Skin epidermis (tissue), 12 donors: ENCODE results near the gene PGLYRP4.

Source experiments
- H3K27ac ChIP-seq, 21 experiments: fragments of 200-600 bp; sonication (generic) in 11 of 21; one replicate each; pipeline ENCODE4 v1.5.0; 2020; ENCODE audit warnings: mild to moderate bottlenecking in 3 of 21, inconsistent platforms in 2 of 21, moderate library complexity in 2 of 21
- H3K4me3 ChIP-seq, 7 experiments: fragments of 200-600 bp; sonication (generic) in 2 of 7; one replicate each; pipeline ENCODE4 v1.5.0; 2020; ENCODE audit warnings: inconsistent platforms in 2 of 7, mild to moderate bottlenecking in 2 of 7, moderate library complexity in 1 of 7

Gene PGLYRP4

DNA sequence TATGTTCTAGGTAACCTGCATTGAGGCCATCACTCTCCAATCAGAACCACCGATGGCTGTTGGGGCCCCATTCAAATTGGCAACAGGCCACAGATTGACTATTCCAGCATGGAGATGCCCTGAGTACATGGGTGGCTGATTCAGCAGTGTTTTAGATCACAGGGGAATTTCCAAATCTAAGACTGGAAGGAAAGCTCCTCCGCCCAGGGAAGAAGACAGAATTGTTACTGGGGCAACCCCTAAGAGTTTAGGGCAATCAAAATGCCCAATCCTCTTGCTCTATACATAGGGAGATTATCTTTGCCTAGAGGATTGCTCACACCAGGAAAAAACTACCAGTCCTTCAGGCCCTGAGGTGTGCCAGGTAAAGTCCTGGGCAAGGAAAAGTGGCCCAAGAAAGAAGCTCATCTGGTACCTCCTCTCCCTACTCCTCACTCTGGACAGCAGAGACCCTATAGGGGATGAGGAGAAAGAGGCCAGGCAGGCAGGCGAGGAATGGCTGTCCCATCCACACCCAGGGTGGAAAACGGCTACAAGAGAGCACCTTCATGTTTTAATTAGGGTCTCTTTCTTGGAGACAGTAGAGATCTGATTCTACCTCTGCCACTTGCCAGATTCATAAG is 36.4 kb upstream of the PGLYRP4 start:
- Histone ChIP-seq H3K27ac (peak overlapping the region in 14 of 21 experiments; percentile 8 to 90 (median 70)), H3K4me3 (no peak overlapping the region)

DNA sequence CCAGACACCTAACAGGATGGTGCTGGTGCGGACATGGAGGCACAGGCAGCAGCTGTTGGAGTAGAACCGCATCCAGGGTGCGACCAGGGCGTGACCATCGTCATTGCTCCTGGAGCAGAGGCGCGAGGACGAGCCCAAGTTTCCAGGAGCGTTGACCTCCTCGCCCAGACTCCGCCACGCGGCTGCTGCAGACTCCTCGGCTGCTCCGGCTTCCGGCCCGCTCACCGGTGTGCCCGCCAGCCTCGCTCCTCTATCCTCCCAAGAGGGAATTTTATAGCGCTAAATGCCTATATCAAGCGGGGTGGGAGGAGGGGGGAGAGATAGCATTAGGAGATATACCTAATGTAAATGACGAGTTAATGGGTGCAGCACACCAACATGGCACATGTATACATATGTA is 32.1 kb upstream of the PGLYRP4 start:
- H3K4me3 ChIP-seq, result no peak overlapping the region
- H3K27ac ChIP-seq, result no peak overlapping the region

DNA sequence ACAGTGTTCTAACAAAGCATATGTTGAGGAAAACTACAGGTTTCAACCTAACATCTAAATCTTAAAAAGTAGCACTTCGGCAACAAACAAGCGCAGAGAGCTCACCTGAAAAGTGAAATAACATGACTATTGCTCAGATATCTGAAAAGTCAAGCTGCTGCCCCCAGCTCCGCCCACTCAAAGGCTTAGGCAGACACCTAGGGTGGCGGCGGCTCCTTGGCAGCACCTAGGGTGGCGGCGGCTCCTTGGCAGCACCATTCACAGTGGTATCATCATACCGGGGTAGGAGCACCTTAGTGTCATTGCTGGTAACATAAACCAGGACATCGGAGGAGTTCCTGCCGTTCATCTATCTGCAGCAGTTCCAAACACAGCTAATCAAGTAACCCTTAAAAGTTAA is 30.9 kb upstream of the PGLYRP4 start:
- Histone ChIP-seq H3K4me3 (no peak overlapping the region), H3K27ac (no peak overlapping the region)

DNA sequence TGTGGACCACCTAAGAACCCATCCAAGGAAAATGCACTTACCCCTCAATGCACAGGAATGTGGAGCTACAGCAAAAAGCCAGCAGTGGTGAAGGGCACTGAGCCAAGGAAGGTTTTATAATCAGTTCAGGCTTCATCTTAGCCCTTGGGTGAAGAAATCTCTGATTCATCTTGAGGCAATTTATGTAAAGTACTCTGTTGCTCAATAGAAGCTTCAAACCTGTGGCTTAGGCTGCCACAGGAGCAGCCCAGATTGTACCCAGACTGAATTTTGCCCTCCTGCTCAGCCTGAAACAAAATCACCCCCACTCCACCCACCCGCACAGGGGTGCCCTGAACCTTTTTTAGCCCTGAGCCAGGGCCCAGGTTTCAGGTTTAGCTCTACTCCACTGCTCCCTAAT is 26.9 kb upstream of the PGLYRP4 start, which contains the start of gene S100A12:
Gene S100A12, minus strand, starts transcription at position 111 of the 400 bp plus-strand sequence. CDS start 1,029 bp downstream, outside the sequence.
- Histone ChIP-seq H3K4me3 (no peak within 1 kb of the TSS), H3K27ac (peak within 1 kb of the TSS in 9 of 21 experiments; percentile 1 to 74 (median 50))

DNA sequence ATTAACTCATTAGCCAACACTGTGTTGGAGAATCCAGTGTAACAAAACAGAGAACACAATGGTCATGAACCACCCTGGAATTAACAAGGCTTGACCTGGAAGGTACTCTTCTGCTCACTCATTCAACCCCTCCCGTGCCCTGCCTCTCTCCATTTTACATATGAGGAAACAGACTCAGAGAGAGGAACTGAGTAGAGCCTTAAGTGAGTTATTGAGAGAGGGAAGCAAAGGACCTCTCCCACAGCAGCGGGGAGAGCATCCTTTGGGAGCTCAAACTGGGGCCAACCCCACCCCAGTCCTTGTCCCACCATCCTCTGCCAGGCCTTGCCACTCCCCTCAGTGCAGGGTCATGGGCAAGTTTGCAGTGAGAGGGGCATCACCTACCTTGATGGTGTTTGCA is 25.4 kb upstream of the PGLYRP4 start:
- Histone ChIP-seq H3K4me3 (no peak overlapping the region), H3K27ac (peak overlapping the region in 3 of 21 experiments; percentile 47 to 74 (median 68))

DNA sequence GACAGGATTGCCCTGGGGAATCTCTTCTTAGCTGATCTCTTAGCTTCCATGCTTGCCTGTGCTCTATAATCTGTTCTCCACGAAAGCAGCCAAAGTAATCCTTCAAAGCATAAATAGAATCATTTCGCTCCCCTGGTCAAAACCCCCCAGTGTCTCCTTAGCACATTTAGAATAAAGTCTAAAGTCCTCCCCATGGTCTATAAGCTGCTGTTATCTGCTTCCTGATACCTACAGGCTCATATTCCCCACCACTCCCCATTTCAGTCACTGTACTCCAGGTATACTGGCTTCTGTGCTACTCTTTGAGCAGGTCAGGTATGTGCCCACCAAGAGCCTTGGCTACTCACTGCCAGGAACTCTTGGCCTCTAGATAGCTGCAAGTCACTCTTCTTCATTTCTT is 23.9 kb upstream of the PGLYRP4 start:
- Histone ChIP-seq H3K4me3 (no peak overlapping the region), H3K27ac (no peak overlapping the region)

DNA sequence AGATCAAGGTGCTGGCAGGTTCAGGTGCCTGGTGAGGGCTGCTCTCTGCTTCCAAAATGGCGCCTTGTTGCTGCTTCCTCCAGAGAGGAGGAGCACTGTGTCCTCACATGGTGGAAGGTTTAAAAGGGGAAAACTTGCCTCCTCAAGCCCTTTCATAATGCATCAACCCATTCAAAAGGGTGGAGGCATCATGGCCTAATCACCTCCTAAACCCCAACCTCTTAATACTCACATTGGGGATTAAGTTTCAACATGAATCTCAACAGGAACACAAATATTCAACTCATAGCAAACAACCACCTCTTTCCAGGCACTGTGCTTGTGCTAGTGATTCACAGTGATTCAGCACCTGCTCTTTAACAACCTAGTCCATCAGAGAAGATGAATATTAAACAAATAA is 22.6 kb upstream of the PGLYRP4 start:
- H3K4me3 ChIP-seq, result no peak overlapping the region
- peak overlapping the region in 4 of 21 experiments; percentile 43 to 73 (median 68) for H3K27ac ChIP-seq

DNA sequence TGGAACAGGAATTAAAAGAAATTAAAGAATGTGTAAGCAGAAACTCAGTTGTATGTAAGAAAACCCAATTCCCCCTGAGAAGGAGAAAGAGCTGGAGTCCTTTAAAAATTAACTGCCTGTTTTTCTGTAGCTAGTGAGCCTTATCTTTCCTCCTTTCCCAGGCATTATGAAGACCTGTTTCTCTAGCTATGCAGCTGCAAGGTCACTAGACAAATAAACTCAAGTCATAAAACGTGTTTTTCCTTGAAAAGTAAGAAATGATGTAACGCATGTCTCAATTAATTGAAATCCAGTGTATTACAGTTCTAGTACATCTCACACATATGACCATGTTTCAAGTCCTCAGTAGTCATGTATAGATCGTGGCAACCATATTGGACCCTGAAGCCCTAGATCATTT is 21.5 kb upstream of the PGLYRP4 start:
- peak overlapping the region in 3 of 21 experiments; percentile 26 to 68 (median 67) for H3K27ac ChIP-seq
- no peak overlapping the region for H3K4me3 ChIP-seq

DNA sequence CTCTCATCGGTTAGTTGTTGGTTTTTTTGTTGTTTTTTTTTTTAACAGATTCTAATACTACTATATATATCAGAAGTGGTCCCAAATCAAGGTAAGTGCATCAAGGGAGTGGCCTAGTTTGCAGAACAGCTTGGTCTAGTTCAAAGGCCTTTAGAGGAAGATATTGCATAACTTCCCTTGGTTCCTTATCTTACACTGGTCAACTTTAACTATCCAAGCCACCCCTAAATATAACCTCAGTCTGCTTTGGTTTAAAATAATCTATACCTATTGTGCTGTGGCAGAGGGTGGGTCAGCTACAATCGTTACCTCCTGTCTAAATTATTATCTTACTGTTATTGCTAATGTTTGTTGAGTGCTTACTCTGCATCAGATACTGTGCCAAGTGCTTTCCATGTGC is 19.9 kb upstream of the PGLYRP4 start:
- Histone ChIP-seq H3K4me3 (no peak overlapping the region), H3K27ac (peak overlapping the region in 1 of 21 experiments; percentile 52)

DNA sequence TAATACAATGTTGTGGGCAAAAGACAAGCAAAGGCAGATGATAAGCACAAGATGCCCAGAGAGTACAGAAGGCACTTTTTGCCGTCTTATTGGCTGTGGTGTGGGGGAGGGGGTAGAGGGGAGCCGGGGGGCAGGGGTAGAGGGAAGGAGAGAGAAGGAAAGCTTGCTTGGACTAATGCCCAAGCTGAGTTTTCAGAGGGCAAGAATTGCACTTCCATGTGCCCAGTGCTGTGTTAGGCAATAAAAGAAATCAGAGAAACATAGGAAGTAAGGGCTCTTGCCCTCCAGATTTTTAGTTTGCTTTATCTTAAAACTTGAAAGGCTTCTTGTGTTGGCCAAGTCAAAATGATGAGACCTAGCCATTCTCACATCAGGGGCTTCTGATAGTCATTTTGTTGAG is 18.4 kb upstream of the PGLYRP4 start:
- H3K4me3 ChIP-seq, result no peak overlapping the region
- peak overlapping the region in 5 of 21 experiments; percentile 15 to 91 (median 78) for H3K27ac ChIP-seq

DNA sequence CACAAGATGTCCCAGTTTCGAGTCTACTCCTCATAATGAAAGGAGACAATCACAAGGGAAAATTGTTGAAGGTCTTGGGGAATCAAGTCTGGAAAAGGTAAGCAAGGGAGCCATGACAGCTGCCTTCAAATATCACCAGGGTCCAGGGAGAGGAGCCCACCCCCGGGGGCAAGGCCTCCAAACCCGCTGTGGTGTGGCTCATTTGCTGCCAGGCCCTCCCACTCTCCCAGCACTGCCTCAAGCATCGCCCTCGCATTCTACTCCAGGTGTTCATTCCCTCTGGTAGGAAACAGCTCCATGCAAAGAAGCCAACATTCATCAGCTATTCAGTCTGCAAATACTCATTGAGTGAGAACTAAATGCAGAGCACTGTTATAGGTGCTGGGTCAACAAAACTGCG is 17.6 kb upstream of the PGLYRP4 start:
- peak overlapping the region in 5 of 21 experiments; percentile 71 to 91 (median 78) for H3K27ac ChIP-seq

DNA sequence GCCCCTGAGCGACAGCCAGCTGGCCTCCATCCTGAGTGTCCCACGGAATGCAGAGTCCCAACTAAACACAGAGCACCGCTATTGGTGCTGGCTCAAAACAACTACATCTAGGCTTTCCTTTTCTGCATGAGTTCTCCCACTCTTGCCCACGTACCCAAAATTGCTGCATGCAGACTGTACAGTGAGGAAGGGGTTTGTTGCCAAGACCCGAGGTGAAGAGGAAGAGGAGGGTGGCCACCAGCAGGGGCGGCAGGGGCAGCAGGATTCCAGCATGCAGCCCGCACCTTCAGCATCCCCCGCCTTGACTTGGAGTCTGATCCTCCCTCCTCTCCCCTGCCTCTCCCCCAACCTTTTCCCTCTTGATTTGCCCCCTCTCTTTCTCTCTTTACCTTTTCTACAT is 17.1 kb upstream of the PGLYRP4 start:
- Histone ChIP-seq H3K27ac (peak overlapping the region in 8 of 21 experiments; percentile 0 to 91 (median 72)), H3K4me3 (no peak overlapping the region)

More for the DNA sequence above, 17.6 kb upstream of the PGLYRP4 start:
- no peak overlapping the region for H3K4me3 ChIP-seq

DNA sequence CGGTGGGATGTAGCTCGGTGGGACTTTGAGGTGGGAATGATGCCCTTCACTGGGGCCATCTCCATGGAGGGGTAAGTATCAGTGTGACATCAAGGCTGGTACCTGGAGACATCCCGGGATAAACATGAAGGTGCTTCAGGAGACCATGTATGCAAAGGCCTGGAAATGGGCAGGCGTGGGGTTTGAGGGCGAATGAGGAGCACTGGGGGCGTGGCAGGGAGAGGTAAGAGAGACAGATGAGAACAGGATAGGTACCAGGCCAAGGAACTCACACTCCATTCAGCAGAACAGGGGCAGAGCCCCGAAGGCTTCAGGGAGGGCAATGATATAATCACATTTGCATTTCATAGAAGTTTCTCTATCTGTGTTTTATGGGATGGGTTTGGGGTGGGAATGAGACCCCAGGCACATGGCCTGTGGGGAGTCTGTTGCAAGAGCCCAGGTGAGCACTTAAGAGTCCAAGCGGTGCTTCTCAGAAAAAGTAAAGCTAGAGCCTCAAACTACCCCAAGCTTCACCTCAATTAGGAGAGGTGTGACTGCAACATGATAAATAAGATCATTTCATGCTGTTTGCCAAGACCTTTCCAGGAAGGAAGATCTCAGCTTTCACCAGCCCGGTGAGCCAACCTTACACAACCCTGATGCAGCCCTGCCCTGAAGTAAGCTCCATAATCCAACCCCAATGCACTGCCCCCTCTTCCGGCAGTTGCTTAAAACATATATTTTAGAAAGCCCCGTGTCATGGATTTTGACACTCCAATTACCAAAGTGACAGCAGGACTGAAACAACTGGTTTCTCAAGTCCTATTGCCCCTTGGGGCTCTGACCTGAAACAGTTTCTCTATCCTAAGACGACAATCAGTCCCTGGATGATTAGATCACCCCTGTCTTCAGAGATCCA is 16.4 kb upstream of the PGLYRP4 start:
- H3K27ac ChIP-seq, result peak overlapping the region in 16 of 21 experiments; percentile 10 to 91 (median 60)
- H3K4me3 ChIP-seq, result no peak overlapping the region

DNA sequence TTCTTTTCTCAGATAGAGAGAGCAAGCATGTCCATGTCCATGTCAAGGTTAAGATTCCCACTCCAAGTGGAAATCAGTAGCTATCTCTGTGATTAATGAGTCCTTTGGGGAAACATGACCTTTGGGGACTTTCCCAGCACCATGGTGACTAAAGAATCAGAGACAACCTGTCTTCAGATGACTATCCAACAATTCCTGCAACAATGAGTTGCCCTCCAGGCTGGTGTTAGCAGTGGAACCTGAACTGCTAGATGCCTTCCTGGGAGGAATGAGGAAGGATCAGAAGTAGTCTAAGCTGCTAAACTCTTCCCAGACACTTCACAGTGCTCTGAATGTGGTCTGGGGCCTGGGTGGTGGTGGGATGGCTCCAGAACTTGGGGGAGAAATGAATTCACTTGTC is 15.5 kb upstream of the PGLYRP4 start:
- Histone ChIP-seq H3K27ac (peak overlapping the region in 15 of 21 experiments; percentile 10 to 91 (median 59)), H3K4me3 (no peak overlapping the region)

DNA sequence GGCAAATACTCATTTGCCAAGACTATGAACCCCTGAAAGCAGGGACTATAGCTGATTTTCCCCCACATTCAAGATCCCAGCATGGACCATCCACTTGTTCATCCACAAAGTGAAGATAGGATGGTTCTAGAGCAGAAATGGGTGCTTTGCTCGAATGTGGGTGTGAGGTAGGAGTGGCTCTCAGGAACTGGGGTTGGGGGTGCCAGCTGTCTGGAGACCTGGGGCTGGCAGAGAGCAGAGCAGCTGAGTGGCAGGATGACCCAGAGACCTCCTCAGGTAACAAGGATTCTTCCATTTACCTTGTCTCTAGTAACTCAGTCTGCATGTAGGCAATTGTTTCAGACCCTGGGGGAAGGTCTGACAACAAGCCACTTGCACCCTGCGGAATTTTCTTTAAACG is 15.0 kb upstream of the PGLYRP4 start:
- Histone ChIP-seq H3K4me3 (no peak overlapping the region), H3K27ac (peak overlapping the region in 9 of 21 experiments; percentile 15 to 91 (median 37))

DNA sequence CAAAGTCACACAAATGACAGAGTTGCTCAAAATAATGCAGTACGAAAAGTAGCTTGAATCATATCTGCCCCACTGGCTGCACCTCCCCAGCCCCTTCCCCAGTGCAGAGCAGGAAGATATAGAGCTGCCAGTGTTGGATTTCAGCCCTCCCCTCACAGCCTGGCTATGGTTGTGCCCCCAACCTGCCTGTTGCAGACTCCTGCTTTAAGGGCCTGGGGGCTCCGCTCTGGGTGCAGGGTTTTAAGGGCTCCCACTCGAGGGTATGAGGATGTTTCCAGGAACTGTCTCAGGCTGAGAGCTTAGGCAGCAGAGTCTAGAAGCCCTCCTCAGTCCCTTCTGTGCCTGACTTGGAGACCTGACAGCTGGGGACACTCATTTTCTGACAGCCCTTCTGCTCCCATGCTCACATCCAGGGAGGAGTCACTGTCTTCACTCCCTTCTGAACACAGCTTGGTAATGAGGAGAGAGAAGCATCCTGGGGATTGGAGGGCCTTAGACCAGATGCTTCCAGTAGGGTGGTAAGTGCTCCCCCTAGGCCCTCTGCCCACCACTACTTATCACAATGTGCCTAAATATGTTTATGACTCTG is 13.6 kb upstream of the PGLYRP4 start:
- Histone ChIP-seq H3K4me3 (no peak overlapping the region), H3K27ac (peak overlapping the region in 5 of 21 experiments; percentile 11 to 91 (median 29))

DNA sequence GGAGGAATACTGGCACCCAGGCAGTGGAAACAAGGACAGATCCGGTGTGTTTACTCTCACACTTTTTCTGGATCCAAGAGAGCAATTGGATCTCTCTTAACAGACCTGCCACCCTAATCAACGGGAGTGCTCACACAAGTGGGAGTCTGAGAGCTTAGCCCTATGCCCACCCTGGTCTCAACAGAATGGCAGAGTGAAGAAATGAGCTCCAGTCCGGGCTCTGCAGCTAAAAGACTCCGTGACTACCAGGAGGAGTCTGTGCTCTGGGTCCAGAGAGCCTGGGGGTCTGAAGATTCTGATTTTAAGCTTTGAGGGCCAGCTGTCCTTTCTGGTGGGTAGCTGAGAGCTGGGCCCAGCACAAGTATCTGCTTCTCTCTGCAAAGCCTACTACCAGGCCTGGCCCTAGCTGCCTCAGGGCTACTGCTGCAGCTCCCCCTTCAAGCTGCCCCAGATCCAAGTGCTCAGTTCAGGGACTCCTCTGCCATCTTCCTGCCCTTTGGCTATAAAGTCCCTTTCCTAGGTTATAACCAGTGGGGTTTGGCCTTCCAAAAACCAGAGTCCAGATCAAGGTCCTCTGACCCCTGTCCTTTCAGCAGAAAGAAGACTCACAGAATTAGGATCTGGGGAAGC is 13.0 kb upstream of the PGLYRP4 start:
- no peak overlapping the region for H3K4me3 ChIP-seq
- peak overlapping the region in 4 of 21 experiments; percentile 26 to 91 (median 74) for H3K27ac ChIP-seq

DNA sequence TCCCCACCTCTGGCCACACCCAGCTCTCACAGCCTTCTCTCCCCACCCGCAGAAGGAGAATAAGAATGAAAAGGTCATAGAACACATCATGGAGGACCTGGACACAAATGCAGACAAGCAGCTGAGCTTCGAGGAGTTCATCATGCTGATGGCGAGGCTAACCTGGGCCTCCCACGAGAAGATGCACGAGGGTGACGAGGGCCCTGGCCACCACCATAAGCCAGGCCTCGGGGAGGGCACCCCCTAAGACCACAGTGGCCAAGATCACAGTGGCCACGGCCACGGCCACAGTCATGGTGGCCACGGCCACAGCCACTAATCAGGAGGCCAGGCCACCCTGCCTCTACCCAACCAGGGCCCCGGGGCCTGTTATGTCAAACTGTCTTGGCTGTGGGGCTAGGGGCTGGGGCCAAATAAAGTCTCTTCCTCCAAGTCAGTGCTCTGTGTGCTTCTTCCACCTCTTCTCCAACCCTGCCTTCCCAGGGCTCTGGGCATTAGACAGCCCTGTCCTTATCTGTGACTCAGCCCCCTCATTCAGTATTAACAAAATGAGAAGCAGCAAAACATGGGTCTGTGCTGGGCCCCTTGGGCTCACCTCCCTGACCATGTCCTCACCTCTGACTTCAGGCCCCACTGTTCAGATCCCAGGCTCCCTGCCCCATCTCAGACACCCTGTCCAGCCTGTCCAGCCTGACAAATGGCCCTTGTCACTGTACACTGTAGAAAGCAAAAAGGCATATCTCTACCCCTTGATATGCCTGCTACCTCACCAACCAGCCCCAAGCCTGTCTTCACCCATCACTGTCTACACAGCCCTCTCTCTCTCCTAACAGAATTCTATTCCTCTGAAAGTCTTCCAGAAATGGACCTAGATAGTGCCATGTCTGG is 12.2 kb upstream of the PGLYRP4 start:
- Histone ChIP-seq H3K4me3 (peak overlapping the region in 1 of 7 experiments; percentile 37), H3K27ac (peak overlapping the region in 6 of 21 experiments; percentile 10 to 91 (median 72))

DNA sequence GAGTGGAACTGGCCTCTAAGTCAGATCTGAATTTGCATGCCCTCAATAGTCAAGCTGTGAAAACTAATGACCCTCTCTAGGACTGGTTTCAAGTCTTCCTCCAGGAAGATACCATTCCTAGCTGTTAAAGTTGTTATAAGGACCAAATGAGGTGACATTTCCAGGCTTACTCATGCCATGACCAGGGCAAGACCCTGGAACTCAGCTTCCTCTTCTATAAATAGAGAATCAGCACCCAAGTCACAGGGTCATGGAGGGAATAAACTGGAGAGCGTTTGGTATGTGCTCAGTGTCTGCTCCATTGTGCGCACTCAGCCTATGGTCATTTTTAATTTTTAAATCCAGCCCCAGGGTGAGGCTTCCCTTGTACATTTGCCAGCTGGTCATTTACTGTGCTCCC is 11.5 kb upstream of the PGLYRP4 start:
- H3K27ac ChIP-seq, result peak overlapping the region in 6 of 21 experiments; percentile 10 to 91 (median 79)
- H3K4me3 ChIP-seq, result peak overlapping the region in 3 of 7 experiments; percentile 26 to 38 (median 37)
